Heart left ventricle (tissue), 13 donors: Measurements from ENCODE around the gene MTHFR.

Source experiments
- POLR2A ChIP-seq, 2 donors: fragments of 450-650 bp; IDR thresholded peaks; one replicate each; pipeline ENCODE4 v1.6.1; 2017; ENCODE audit warnings: antibody characterized with exemption in 2 of 2, mild to moderate bottlenecking in 2 of 2, moderate library complexity in 2 of 2
- TF ChIP-seq, protein P1 (sequence below), 12 donors: fragments of 200-600 bp; sonication (generic) in 4 of 12; IDR thresholded peaks; one replicate each; pipeline versions ENCODE4 v1.5.0 to v1.8.0; 2018 to 2022; ENCODE audit warnings: antibody characterized with exemption in 12 of 12, mild to moderate bottlenecking in 5 of 12
- donor health status: ischemic (EF 13 %, LVEDD 7.1; RV severe dilation, severe dysfunction).
- donor health status: DM: no; HTN: yes; CAD: no.
- donor health status: DM: no; HTN: no; CAD: no.
- donor health status: ischemic (EF 25% LVEDD 6.9; RV normal size, moderate dysfunction).
- donor health status: ischemic (EF 25% LVEDD 5.7; RV mildly dilated, moderate dysfunction).
- donor health status: ischemic (EF 35%, LVEDD 5.7; RV mildly dilated, moderate dysfunction).
- donor health status: nonischemic (EF 11% LVEDD 7.7; RV severe dilation, severe dysfunction).
- donor health status: DM: yes; HTN: yes; CAD: no.
- donor health status: PGD.
- donor health status: ischemic (EF 29% LVEDD 5.4; RV normal size, mild dysfunction).
- donor health status: nonischemic (EF 23%, LVEDD 6.1; RV moderate dilation, normal function).

DNA sequence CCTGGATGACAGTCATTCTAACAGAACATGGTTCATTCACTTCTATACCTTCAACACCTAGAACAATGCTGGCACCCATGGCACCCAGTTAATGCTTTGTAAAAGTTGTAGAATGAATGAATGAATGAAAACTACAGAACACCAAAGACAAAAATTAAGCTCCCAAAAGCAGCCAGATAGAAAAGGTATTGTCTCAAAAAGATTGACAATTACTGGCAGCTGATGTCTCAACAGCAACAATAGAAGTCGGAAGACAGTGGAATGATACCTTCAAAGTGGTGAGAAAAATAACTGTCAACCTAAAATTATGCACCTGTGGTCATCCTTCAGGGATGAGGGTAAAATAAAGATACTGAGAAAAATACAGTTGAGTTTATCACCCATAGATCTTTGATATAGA lies 48.7 kb downstream of the MTHFR start:
- TF ChIP-seq, protein P1, sequence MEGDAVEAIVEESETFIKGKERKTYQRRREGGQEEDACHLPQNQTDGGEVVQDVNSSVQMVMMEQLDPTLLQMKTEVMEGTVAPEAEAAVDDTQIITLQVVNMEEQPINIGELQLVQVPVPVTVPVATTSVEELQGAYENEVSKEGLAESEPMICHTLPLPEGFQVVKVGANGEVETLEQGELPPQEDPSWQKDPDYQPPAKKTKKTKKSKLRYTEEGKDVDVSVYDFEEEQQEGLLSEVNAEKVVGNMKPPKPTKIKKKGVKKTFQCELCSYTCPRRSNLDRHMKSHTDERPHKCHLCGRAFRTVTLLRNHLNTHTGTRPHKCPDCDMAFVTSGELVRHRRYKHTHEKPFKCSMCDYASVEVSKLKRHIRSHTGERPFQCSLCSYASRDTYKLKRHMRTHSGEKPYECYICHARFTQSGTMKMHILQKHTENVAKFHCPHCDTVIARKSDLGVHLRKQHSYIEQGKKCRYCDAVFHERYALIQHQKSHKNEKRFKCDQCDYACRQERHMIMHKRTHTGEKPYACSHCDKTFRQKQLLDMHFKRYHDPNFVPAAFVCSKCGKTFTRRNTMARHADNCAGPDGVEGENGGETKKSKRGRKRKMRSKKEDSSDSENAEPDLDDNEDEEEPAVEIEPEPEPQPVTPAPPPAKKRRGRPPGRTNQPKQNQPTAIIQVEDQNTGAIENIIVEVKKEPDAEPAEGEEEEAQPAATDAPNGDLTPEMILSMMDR (IDR thresholded peaks at IDR 0.05): no peak
- TF ChIP-seq POLR2A (IDR thresholded peaks at IDR 0.05): no peak
